T-helper 2 cell (primary cell): ENCODE data around the gene GLYATL3.
A peak's percentile ranks its signal among the peaks of the same experiment; 100 is the strongest.
"Not testable (repeated sequence)": the region's sequence is repeated elsewhere in the genome, so short reads cannot be mapped to it uniquely, and the experiment has no call there.

Experiments used
- DNase-seq, 5 experiments: peaks; one replicate each; pipeline versions ENCODE4 v3.0.0 to v3.0.0-alpha.2; 2012 to 2022
- total RNA-seq, 2 donors: gene quantifications; one replicate each; lab custom pipeline; 2026; lab: John Stamatoyannopoulos, UW

The GLYATL3 gene
- total RNA-seq, result 0 reads per million in 2 donors

DNA sequence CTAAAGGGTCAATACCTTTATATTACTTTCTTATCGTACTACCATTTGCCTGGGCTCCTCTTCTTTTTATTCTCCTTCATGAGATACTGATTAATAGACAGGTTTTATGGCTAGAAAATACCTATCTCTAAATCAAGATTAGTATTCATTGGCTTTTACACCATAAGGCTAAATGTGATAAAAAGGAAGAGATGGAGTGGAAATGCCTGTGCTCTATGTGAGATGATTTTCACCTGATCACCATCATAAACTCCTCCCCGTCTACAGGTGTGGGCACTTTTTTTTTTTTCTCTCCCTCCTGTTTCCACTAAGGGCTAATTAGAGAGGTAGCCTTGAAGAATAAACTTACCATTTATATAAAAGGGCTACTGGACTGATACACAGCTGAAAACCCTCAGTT is at the start of gene GLYATL3:
TSS of gene GLYATL3 (plus strand) at position 301 of the 400 bp plus-strand sequence. CDS start 12,068 bp downstream, outside the sequence.
- DNase-seq, result no peak

DNA sequence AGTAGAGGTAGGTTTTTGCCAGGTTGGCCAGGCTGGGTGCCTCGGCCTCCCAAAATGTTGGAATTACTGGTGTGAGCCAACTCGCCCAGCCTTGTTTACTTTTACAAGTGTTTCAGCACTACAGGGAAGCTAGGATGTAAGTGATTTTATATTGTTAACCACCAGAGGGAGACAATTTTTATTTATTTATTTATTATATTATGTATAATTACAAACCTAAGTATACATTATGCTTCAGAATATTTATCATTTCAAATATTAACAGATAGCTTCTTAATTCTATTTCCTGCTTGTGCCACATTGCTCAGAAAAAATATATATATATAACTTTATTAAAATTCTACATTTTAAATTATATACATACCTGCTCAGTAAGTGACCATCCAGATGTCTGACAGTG is 46.5 kb upstream of the GLYATL3 start:
- DNase-seq, result no peak

DNA sequence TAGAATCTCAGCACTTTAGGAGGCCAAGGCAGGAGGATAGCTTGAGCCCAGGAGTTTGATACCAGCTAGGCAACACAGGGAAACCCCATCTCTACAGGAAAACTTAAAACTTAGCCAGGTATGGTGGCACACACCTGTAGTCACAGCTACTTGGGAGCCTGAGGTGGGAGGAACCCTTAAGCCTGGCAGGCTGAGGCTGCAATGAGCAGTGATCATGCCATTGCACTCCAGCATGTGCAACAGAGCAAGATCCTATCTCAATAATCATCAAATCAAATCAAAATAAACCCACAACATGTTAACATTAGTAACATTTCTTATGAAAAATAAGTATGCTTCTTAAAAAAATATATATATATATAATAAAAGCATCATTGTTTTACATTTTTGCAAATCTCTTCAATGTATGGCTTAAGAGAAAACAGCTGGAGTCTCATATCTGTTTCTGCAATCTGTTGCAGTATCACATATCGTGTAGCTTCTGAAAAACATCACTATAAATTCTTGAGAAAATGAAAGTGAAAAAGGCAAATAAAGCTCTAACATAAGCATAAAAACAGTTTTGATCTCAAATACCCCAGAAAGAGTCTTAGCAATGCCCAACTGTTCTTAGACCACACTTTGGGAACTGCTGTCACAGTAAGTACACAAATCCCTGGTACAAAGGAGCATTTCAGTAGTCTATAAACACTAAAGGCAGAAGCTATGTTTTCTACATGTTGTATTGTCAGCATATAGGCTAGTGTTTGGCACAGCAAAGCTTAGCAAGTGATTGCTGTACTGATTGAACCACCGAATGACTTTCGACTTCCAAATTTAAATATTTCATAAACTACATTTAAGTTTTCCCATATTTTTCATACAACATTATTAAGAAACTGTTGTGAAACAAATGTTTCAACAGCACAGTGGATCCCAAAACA is 44.7 kb upstream of the GLYATL3 start:
- DNase-seq, result peak in 1 of 5 experiments; percentile 76

DNA sequence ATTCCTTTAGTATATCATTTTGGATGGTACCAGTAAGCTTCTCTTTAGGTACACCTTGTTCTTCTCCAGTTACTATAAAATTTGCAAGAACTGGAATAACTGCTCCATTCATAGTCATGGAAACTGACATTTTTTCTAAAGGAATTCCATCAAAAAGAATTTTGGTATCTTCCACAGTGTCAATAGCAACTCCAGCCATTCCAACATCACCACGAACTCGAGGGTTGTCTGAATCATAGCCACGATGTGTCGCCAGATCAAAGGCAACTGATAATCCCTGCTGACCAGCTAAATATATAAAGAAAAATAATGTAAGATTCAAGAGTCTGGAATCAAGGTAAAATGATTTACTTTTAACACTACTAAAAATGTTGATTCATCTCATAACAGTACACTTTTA is 42.0 kb upstream of the GLYATL3 start:
- DNase-seq, result no peak

GRCh38 chr6:49462071-49462470 is 37.7 kb upstream of the GLYATL3 start:
- peak in 1 of 5 experiments; percentile 54 for DNase-seq

GRCh38 chr6:49462599-49462926 is 37.2 kb upstream of the GLYATL3 start:
- no peak for DNase-seq

DNA sequence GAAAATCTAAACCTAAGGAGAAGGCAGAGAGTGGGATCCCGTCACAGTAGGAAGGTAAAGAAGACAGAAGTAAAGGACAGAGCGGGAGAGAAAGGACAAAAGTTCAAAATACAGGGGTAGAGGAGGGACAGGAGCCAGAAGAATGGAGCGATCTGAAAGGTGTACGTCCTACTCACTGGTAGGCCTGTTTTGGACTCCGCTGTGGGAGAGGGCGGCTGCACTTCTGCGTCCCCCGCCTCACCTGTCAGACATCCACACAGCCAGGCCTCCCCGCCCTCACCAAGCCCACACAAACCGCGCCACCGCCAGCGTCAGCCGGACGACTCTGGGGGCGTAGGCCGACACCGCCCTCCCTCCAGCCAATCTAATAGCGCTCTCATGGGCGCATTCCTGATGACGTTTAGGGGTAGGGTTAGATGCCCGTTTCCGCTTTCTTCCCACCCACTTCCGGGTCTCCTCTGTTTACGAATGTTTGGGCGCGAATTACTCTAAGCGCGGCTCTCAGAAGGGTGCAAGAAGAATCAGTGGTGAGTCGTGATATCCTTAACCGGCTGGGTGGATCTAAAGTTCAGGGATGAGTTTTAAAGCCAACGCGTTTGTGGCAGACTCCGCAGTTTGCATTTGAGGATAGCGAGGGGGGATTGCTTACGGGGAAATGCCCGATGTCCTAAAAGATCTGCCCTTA is 36.7 kb upstream of the GLYATL3 start, which contains the start of the genes CENPQ and MMUT:
TSS of gene CENPQ (plus strand) at position 444 of the 685 bp plus-strand sequence. CDS start 6,807 bp downstream, outside the sequence.
TSS of gene MMUT (minus strand) at position 327 of the 685 bp plus-strand sequence. CDS start 3,787 bp downstream, outside the sequence.
- DNase-seq, result peak; percentile 71 to 97 (median 84)

GRCh38 chr6:49463612-49463967 is 36.1 kb upstream of the GLYATL3 start:
- no peak for DNase-seq

- no peak for DNase-seq
These were observed 35.0 kb upstream of the GLYATL3 start for GRCh38 chr6:49464691-49465090.

DNA sequence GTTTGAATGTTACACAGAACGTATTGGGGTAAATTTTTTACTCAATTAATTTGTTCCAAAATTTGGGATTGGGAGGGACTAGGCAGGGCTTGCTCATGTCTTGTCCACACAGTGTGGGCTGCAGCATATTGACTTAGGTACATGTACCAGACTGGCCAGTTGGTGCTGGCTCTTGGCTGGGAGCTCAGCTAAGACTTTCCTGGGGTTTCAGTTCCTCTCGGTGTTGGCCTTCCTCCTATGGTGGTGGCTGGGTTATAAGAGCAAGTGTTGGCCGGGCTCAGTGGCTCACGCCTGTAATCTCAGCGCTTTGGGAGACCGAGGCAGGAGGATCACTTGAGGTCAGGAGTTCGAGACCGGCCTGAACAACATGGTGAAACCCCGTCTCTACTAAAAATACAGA is 31.7 kb upstream of the GLYATL3 start:
- DNase-seq, result no peak

GRCh38 chr6:49476564-49476963 is 23.2 kb upstream of the GLYATL3 start:
- not testable (repeated sequence) for DNase-seq

GRCh38 chr6:49479308-49479970 is 20.3 kb upstream of the GLYATL3 start:
- DNase-seq, result no peak

GRCh38 chr6:49481846-49482245 is 17.9 kb upstream of the GLYATL3 start:
- not testable (repeated sequence) for DNase-seq

DNA sequence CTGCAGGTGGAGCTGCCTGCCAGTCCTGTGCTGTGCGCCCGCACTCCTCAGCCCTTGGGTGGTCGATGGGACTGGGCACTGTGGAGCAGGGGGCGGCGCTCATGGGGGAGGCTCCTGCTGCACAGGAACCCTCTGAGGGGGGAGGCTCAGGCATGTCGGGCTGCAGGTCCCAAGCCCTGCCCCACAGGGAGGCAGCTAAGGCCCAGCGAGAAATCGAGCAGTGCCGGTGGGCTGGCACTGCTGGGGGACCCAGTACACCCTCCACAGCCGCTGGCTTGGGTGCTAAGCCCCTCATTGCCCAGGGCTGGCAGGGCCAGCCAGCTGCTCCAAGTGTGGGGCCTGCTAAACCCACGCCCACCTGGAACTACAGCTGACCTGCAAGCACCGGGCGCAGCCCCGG is 16.3 kb upstream of the GLYATL3 start:
- DNase-seq, result not testable (repeated sequence)

DNA sequence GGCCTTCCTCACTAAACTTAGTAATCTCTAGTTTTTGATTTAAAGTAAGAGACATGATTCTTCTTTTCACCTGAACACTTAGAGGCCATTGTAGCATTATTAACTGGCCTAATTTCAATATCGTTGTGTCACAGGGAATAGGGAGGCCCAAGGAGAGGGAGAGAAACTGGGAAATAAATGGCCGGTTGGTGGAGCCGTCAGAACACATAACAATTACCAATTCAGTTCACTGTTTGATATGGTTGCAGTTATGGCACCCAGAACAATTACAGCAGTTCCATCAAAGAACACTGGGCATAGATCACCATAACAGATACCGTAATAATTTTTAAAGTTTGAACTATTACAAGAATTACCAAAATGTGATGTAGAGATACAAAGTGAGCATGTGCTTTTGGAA is 9.1 kb upstream of the GLYATL3 start:
- no peak for DNase-seq

- no peak for DNase-seq
These were observed 2.4 kb upstream of the GLYATL3 start for GRCh38 chr6:49497304-49497703.

GRCh38 chr6:49499126-49499525 is 597 bp upstream of the GLYATL3 start:
- DNase-seq, result no peak

GRCh38 chr6:49504666-49505065 is 4.9 kb downstream of the GLYATL3 start:
- DNase-seq, result no peak

GRCh38 chr6:49506569-49507111 is 6.9 kb downstream of the GLYATL3 start:
- no peak for DNase-seq

DNA sequence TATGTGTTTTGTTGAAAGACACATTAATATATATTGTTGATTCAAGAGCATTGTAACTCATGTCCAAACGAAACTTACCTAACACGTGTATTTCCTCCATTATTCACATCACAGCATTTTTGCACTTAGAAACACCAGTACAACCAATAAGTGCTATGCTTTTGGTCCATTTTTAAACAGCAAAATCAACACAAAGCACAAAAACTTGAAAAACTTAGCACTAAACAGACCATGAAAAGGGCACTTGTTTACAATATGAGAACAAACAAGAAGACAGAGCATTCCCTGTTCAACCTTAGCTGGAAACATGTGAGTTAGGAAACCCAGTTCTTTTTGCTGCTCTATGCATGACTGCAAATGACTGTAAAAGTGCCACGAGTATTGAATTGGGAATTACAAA is 9.6 kb downstream of the GLYATL3 start:
- DNase-seq, result no peak

- DNase-seq, result no peak
These were observed 13.6 kb downstream of the GLYATL3 start for GRCh38 chr6:49513153-49513989.
